CD4-positive, alpha-beta memory T cell (primary cell): ENCODE results near the gene WNT5A. TPM values are rescaled to one million over a fixed set of nuclear protein-coding genes. Genes with fewer than 3 reads are reported as not detected.

Source experiments
- CTCF ChIA-PET: fragments of 350-600 bp; sonication (Branson Sonifier 250); formaldehyde crosslinking; loops from one replicate; lab custom pipeline; 2021; ENCODE audit warnings: inconsistent platforms; ENCODE audit not compliant: partially characterized antibody; lab: Charles Lee
- POLR2A ChIA-PET: fragments of 350-600 bp; sonication (Branson Sonifier 250); formaldehyde crosslinking; loops from one replicate; lab custom pipeline; 2021; ENCODE audit not compliant: partially characterized antibody; lab: Charles Lee
- DNase-seq, 5 donors: peaks; one replicate each; pipeline versions ENCODE4 v3.0.0 to v3.0.0-alpha.2; 2020 to 2022; ENCODE audit warnings: mixed read lengths in 1 of 5
- H3K27ac ChIP-seq: one replicate; pipeline ENCODE4 v1.7.0; 2013; ENCODE audit warnings: low read depth, low read length
- H3K27me3 ChIP-seq: 2 replicates; pipeline ENCODE4 v1.7.0; 2013; ENCODE audit warnings: mild to moderate bottlenecking, low read length, moderate library complexity; ENCODE audit not compliant: insufficient read depth
- H3K36me3 ChIP-seq: 2 replicates; pipeline ENCODE4 v1.7.0; 2013; ENCODE audit warnings: mild to moderate bottlenecking, low read length, moderate library complexity; ENCODE audit not compliant: insufficient read depth
- H3K4me1 ChIP-seq: 2 replicates; pipeline ENCODE4 v1.7.0; 2013; ENCODE audit warnings: mild to moderate bottlenecking, low read length, moderate library complexity; ENCODE audit not compliant: insufficient read depth
- H3K4me3 ChIP-seq, 2 donors: one replicate each; pipeline ENCODE4 v1.7.0; 2013; ENCODE audit warnings: low read length in 2 of 2, mild to moderate bottlenecking in 1 of 2
- H3K9me3 ChIP-seq, 2 donors: one replicate each; pipeline ENCODE4 v1.7.0; 2013; ENCODE audit warnings: low read length in 2 of 2, control low read depth in 1 of 2; ENCODE audit not compliant: control insufficient read depth in 1 of 2
- H3K27ac Mint-ChIP-seq, 7 donors: one replicate each; pipeline ENCODE4 v1.8.0; 2020 to 2021; ENCODE audit warnings: mixed read lengths in 7 of 7, mild to moderate bottlenecking in 6 of 7, inconsistent platforms in 3 of 7, moderate library complexity in 3 of 7
- H3K27me3 Mint-ChIP-seq, 2 donors: one replicate each; pipeline ENCODE4 v1.8.0; 2020 to 2021; ENCODE audit warnings: mixed read lengths in 2 of 2
- H3K36me3 Mint-ChIP-seq, 2 donors: one replicate each; pipeline ENCODE4 v1.8.0; 2020 to 2021; ENCODE audit warnings: mixed read lengths in 2 of 2, inconsistent platforms in 1 of 2, mild to moderate bottlenecking in 1 of 2
- H3K4me1 Mint-ChIP-seq, 4 donors: one replicate each; pipeline ENCODE4 v1.8.0; 2020 to 2021; ENCODE audit warnings: mixed read lengths in 4 of 4, mild to moderate bottlenecking in 1 of 4
- H3K4me3 Mint-ChIP-seq, 8 donors: one replicate each; pipeline ENCODE4 v1.8.0; 2020 to 2021; ENCODE audit warnings: mixed read lengths in 8 of 8, mild to moderate bottlenecking in 7 of 8, moderate library complexity in 6 of 8, inconsistent platforms in 3 of 8
- H3K9me3 Mint-ChIP-seq, 8 donors: one replicate each; pipeline ENCODE4 v1.8.0; 2020 to 2021; ENCODE audit warnings: mixed read lengths in 8 of 8, mild to moderate bottlenecking in 5 of 8, inconsistent platforms in 3 of 8, moderate library complexity in 1 of 8
- intact Hi-C: fragments of 100-400 bp; cut with micrococcal nuclease; formaldehyde crosslinking; loops from one replicate; pipeline ENCODE4 v1.15.1; 2023
- polyA plus RNA-seq, 2 donors: library from polyadenylated mRNA; unstranded; fragments of 300-500 nt; fragmentation: Illumina TruSeq; gene quantifications; one replicate each; pipeline ENCODE4 v1.2.3, GENCODE V29; 2021
- total RNA-seq, 2 experiments: library from RNA; stranded (reverse); gene quantifications; one replicate each; pipeline ENCODE4 v1.2.3, GENCODE V29; 2021

WNT5A gene
- total and polyA plus RNA-seq, 4 experiments from 2014 or later = 0.06 TPM; not detected in 3

GRCh38 chr3:55524565-55525244 lies 37.6 kb upstream of the WNT5A start:
- no peak for DNase-seq
- Mint-ChIP-seq H3K4me1 (no peaks in the 10 kb centered on the region), H3K27me3 (peaks cover 2 to 5% of the 10 kb centered on the region in 2 donors), H3K9me3 (peaks cover 0 to 4% (median 0%) of the 10 kb centered on the region in 8 donors), H3K36me3 (no peaks in the 10 kb centered on the region), H3K27ac (no peak overlapping the region), H3K4me3 (no peak overlapping the region)
- CTCF ChIA-PET = no interaction called here
- Histone ChIP-seq H3K27me3 (no peaks in the 10 kb centered on the region), H3K4me1 (no peaks in the 10 kb centered on the region), H3K27ac (no peak overlapping the region), H3K36me3 (no peaks in the 10 kb centered on the region), H3K9me3 (no peaks in the 10 kb centered on the region), H3K4me3 (no peak overlapping the region)
- POLR2A ChIA-PET = no interaction called here
- intact Hi-C loops = no loop called here

- Mint-ChIP-seq H3K27me3 (peaks cover 2 to 5% of the 10 kb centered on the region in 2 donors), H3K4me1 (no peaks in the 10 kb centered on the region), H3K9me3 (peaks cover 0 to 4% (median 0%) of the 10 kb centered on the region in 8 donors), H3K36me3 (no peaks in the 10 kb centered on the region), H3K27ac (no peak overlapping the region), H3K4me3 (no peak overlapping the region)
- ChIA-PET CTCF (no interaction called here), POLR2A (no interaction called here)
- Histone ChIP-seq H3K36me3 (no peaks in the 10 kb centered on the region), H3K4me1 (no peaks in the 10 kb centered on the region), H3K27me3 (no peaks in the 10 kb centered on the region), H3K4me3 (no peak overlapping the region), H3K9me3 (no peaks in the 10 kb centered on the region), H3K27ac (no peak overlapping the region)
- no peak for DNase-seq
- intact Hi-C loops = no loop called here
Observed at GRCh38 chr3:55523471-55523870, 36.4 kb upstream of the WNT5A start.

DNA sequence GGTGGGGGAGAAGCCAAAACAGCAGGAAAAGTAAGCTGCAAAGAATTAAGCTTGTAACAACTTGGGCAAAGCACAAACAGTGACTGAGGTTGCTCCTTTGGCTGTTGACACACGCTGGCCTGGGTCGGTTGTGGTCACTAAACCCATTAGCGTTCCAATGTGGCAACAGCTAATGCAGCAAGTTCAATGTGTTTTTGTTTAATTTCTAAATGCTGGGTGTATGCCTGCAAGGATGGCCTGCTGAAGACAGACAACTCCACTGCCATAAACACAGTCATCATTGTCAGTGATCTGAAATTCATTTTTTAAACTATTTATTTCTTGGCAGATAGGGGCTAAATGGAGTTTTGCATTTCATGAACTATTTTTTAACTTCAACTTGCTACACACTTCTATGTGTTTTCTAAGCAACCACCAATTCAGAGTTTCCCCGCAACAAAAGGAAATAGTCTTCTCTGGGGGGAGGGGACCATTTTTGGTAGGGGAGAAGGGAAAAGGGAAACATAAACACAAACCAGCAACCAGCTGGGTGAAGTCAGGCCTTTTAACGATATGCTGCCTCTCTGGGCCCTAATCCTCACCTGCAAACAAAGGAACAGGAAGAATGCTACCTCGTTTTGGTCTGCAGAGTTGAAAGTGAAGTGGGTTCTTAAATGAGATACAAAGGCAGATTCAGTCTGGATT lies 34.8 kb upstream of the WNT5A start:
- Mint-ChIP-seq H3K36me3 (no peaks in the 10 kb centered on the region), H3K4me3 (no peak overlapping the region), H3K4me1 (no peaks in the 10 kb centered on the region), H3K9me3 (peaks cover 0 to 4% (median 0%) of the 10 kb centered on the region in 8 donors), H3K27me3 (peaks cover 2 to 3% of the 10 kb centered on the region in 2 donors), H3K27ac (no peak overlapping the region)
- Histone ChIP-seq H3K27me3 (no peaks in the 10 kb centered on the region), H3K9me3 (no peaks in the 10 kb centered on the region), H3K4me1 (no peaks in the 10 kb centered on the region), H3K27ac (no peak overlapping the region), H3K36me3 (no peaks in the 10 kb centered on the region), H3K4me3 (no peak overlapping the region)
- POLR2A ChIA-PET = no interaction called here
- CTCF ChIA-PET = no interaction called here
- DNase-seq = no peak
- intact Hi-C loops = no loop called here

DNA sequence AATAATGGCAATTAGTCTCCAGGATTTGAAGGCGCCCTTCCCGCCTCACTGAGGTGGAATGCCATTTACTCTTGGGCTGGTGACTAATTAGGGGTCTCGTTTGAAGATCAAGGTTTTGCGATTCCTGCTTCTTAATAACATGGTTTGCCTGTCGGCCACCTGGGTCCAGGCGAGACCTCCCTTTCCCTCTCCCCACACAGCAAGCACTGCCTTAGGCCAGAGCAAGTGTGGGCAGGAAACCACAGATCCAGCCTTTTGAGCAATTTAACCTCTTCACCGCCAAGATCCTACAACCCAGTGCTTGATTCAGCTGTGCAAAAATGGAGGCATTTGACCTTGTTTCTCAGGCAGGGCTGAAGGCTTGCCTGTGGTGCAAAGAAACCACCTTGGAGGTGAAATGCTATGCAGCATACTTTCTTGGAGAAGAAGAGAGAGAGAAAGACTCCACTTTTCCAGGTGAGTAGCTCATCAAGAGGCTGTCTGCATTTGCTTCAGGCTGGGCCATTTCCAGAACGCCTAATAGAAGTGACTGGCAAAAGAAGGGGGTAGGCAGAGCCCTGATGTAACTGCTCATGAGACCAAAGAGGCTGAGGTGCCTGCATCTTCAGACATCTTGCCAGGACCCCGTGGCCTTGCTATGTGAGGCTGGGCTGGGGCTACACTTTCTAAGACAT lies 34.1 kb upstream of the WNT5A start:
- ChIA-PET POLR2A (no interaction called here), CTCF (no interaction called here)
- no peak overlapping the region for H3K27ac ChIP-seq
- H3K27me3 Mint-ChIP-seq = peaks cover 2 to 3% of the 10 kb centered on the region in 2 donors
- H3K27me3 ChIP-seq = no peaks in the 10 kb centered on the region
- no peak overlapping the region for H3K4me3 ChIP-seq
- no peak overlapping the region for H3K4me3 Mint-ChIP-seq
- no peaks in the 10 kb centered on the region for H3K4me1 Mint-ChIP-seq
- no peaks in the 10 kb centered on the region for H3K36me3 ChIP-seq
- no peak for DNase-seq
- no peak overlapping the region for H3K27ac Mint-ChIP-seq
- intact Hi-C loops = no loop called here
- no peaks in the 10 kb centered on the region for H3K4me1 ChIP-seq
- peaks cover 0 to 4% (median 0%) of the 10 kb centered on the region in 8 donors for H3K9me3 Mint-ChIP-seq
- no peaks in the 10 kb centered on the region for H3K36me3 Mint-ChIP-seq
- H3K9me3 ChIP-seq = no peaks in the 10 kb centered on the region

DNA sequence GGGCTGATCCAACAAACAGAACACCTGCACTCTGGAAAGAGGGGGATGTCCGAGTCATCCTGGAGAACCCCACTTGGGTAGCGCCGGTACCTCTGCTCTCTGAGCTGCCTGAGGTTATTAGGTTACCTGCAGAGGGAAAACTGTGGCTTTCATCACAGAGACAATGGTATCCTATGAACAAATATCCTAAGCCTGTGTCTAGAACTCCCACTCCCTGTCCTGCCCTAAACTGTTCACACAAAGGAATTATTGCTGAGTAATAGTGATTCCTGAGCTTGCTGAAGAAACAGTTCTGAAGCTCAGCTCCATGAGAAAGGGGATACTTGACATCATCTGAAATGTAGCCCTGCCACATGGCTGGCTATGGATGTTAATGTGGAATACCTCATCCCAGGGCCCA lies 31.9 kb upstream of the WNT5A start:
- ChIA-PET POLR2A (no interaction called here), CTCF (no interaction called here)
- intact Hi-C loops = no loop called here
- H3K36me3 ChIP-seq = no peaks in the 10 kb centered on the region
- DNase-seq = no peak
- H3K4me3 ChIP-seq = no peak overlapping the region
- Mint-ChIP-seq H3K9me3 (no peaks in the 10 kb centered on the region), H3K4me3 (no peak overlapping the region), H3K27me3 (peaks cover 0 to under 1% of the 10 kb centered on the region in 2 donors), H3K36me3 (no peaks in the 10 kb centered on the region), H3K27ac (no peak overlapping the region), H3K4me1 (no peaks in the 10 kb centered on the region)
- H3K27ac ChIP-seq = no peak overlapping the region
- no peaks in the 10 kb centered on the region for H3K27me3 ChIP-seq
- H3K4me1 ChIP-seq = no peaks in the 10 kb centered on the region
- H3K9me3 ChIP-seq = no peaks in the 10 kb centered on the region

DNA sequence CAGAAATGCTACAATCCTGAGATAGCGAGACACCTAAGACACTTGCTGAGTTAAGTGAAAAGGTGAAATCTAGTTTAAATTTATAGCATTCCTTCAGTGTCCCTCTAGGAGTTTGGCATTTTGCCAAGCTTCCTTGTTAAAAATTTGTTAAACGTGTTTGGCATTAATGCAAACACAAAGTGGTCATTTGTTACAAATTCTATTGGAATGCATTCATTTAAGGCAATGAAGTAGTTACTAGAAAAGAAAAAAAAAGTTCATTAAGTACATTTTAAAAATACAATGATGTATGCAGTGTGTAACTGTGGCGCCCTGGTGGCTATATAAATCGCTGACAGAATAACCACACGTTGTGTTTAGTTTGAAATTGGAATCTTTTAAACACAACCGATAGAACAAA lies 31.3 kb upstream of the WNT5A start:
- CTCF ChIA-PET = no interaction called here

GRCh38 chr3:55516392-55517030 lies 29.4 kb upstream of the WNT5A start:
- no peaks in the 10 kb centered on the region for H3K36me3 Mint-ChIP-seq
- no peak overlapping the region for H3K27ac Mint-ChIP-seq
- H3K4me3 Mint-ChIP-seq = no peak overlapping the region
- intact Hi-C loops = no loop called here
- POLR2A ChIA-PET = no interaction called here
- H3K27me3 Mint-ChIP-seq = no peaks in the 10 kb centered on the region
- no peaks in the 10 kb centered on the region for H3K9me3 Mint-ChIP-seq
- no peaks in the 10 kb centered on the region for H3K9me3 ChIP-seq
- H3K27ac ChIP-seq = no peak overlapping the region
- no peaks in the 10 kb centered on the region for H3K4me1 Mint-ChIP-seq
- CTCF ChIA-PET = no interaction called here
- DNase-seq = no peak
- no peaks in the 10 kb centered on the region for H3K4me1 ChIP-seq
- no peak overlapping the region for H3K4me3 ChIP-seq
- no peaks in the 10 kb centered on the region for H3K36me3 ChIP-seq
- no peaks in the 10 kb centered on the region for H3K27me3 ChIP-seq

More for the DNA sequence above, 31.3 kb upstream of the WNT5A start:
- no peak overlapping the region for H3K27ac ChIP-seq
- no peak overlapping the region for H3K4me3 ChIP-seq
- DNase-seq = no peak
- Mint-ChIP-seq H3K9me3 (no peaks in the 10 kb centered on the region), H3K27me3 (no peaks in the 10 kb centered on the region), H3K27ac (no peak overlapping the region), H3K4me1 (no peaks in the 10 kb centered on the region), H3K4me3 (no peak overlapping the region), H3K36me3 (no peaks in the 10 kb centered on the region)
- POLR2A ChIA-PET = no interaction called here
- intact Hi-C loops = no loop called here
- H3K4me1 ChIP-seq = no peaks in the 10 kb centered on the region
- no peaks in the 10 kb centered on the region for H3K36me3 ChIP-seq
- no peaks in the 10 kb centered on the region for H3K9me3 ChIP-seq
- no peaks in the 10 kb centered on the region for H3K27me3 ChIP-seq
